Stimulated activated CD4-positive, alpha-beta T cell treated with anti-CD3 and anti-CD28 coated beads, TNF-alpha, amount 100 ng/mL, for 24 hours (primary cell): ENCODE results near the gene TRMT10B.
"Not testable (repeated sequence)": the region's sequence is repeated elsewhere in the genome, so short reads cannot be mapped to it uniquely, and the experiment has no call there.

Experiments
- DNase-seq, 3 experiments: peaks; one replicate each; pipeline ENCODE4 v3.0.0-alpha.2; 2020; ENCODE audit warnings: low read depth in 3 of 3

Gene TRMT10B

GRCh38 chr9:37800631-37801286, 47.2 kb downstream of the TRMT10B start, which contains the start of gene DCAF10:
Gene DCAF10, plus strand, starts transcription at chr9:37800797. Its CDS starts 70 bp downstream, at chr9:37800867.
- DNase-seq, result peak; percentile 81 to 88 (median 87)

GRCh38 chr9:37801287-37801850, 47.8 kb downstream of the TRMT10B start:
- peak in 2 of 3 experiments; percentile 12 to 34 for DNase-seq

GRCh38 chr9:37801959-37802711, 48.5 kb downstream of the TRMT10B start:
- no peak for DNase-seq

- DNase-seq, result no peak
Observed at GRCh38 chr9:37806271-37806670, 52.7 kb downstream of the TRMT10B start.

GRCh38 chr9:37809676-37810075, 56.1 kb downstream of the TRMT10B start:
- DNase-seq, result not testable (repeated sequence)

GRCh38 chr9:37811906-37812476, 58.4 kb downstream of the TRMT10B start:
- DNase-seq, result no peak

GRCh38 chr9:37812773-37813379, 59.3 kb downstream of the TRMT10B start:
- no peak for DNase-seq

GRCh38 chr9:37818849-37819248, 65.2 kb downstream of the TRMT10B start:
- DNase-seq, result no peak

- DNase-seq, result no peak
Observed at GRCh38 chr9:37820142-37820541, 66.5 kb downstream of the TRMT10B start.

- DNase-seq, result not testable (repeated sequence)
Observed at GRCh38 chr9:37825174-37825573, 71.6 kb downstream of the TRMT10B start.

- no peak for DNase-seq
Observed at GRCh38 chr9:37827483-37828165, 74.0 kb downstream of the TRMT10B start.
